Measurements from ENCODE around the gene CNTD1.
A peak's percentile ranks its signal among the peaks of the same experiment; 100 is the strongest.
"Not testable (repeated sequence)": the region's sequence is repeated elsewhere in the genome, so short reads cannot be mapped to it uniquely, and the experiment has no call there.

CNTD1 gene

DNA sequence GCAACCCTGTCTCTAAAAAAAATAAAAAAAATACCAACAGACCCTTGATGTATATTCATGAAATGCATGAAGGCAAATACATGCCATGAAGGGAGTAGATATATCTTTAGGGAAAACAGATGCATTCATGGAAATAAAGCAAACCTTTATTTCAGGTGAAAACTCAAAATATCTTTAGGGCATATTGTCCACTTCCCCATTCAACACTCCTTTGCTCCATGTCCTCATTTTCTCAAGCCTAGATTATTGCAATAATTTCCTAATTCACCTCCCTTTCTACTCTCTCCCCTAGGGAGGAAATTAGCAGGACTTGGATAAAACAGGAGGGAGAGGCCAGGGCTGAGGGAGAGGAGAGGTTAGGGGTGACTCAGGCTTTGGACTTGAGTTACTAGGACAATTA is 31.1 kb upstream of the CNTD1 start:
- no peaks in the 10 kb centered on the region for H3K9me3 ChIP-seq (ENCODE audit: insufficient read depth, low read depth, low read length)
- no peaks in the 10 kb centered on the region for H3K27me3 ChIP-seq (ENCODE audit: insufficient read depth, low read length, poor library complexity, severe bottlenecking)
- H3K79me2 ChIP-seq (ENCODE audit: insufficient read depth, low read length), result no peaks in the 10 kb centered on the region
- no peaks in the 10 kb centered on the region for H3K9me2 ChIP-seq (replicated peaks; ENCODE audit: low read depth, low read length)
- TF ChIP-seq EZH2phosphoT487 (IDR thresholded peaks at IDR 0.05; ENCODE audit: borderline replicate concordance), result no peak
- TF ChIP-seq, protein P1, sequence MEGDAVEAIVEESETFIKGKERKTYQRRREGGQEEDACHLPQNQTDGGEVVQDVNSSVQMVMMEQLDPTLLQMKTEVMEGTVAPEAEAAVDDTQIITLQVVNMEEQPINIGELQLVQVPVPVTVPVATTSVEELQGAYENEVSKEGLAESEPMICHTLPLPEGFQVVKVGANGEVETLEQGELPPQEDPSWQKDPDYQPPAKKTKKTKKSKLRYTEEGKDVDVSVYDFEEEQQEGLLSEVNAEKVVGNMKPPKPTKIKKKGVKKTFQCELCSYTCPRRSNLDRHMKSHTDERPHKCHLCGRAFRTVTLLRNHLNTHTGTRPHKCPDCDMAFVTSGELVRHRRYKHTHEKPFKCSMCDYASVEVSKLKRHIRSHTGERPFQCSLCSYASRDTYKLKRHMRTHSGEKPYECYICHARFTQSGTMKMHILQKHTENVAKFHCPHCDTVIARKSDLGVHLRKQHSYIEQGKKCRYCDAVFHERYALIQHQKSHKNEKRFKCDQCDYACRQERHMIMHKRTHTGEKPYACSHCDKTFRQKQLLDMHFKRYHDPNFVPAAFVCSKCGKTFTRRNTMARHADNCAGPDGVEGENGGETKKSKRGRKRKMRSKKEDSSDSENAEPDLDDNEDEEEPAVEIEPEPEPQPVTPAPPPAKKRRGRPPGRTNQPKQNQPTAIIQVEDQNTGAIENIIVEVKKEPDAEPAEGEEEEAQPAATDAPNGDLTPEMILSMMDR (conservative IDR thresholded peaks at IDR 0.05; ENCODE audit: low read length), result no peak
- H3K9ac ChIP-seq (ENCODE audit: low read depth, low read length, poor library complexity, severe bottlenecking), result no peak overlapping the region
- H4K20me1 ChIP-seq (ENCODE audit: insufficient read depth, low read length, poor library complexity, severe bottlenecking), result no peaks in the 10 kb centered on the region
- no peak overlapping the region for H2AFZ ChIP-seq (ENCODE audit: low read length)
- no peaks in the 10 kb centered on the region for H3F3A ChIP-seq (ENCODE audit: low read depth)
- H3K4me1 ChIP-seq (ENCODE audit: insufficient read depth, low read length, poor library complexity, severe bottlenecking), result peaks cover 3% of the 10 kb centered on the region
- H3K4me2 ChIP-seq (ENCODE audit: low read depth, low read length, poor library complexity, severe bottlenecking), result no peak overlapping the region
- H3K4me3 ChIP-seq (ENCODE audit: low read length, poor library complexity, severe bottlenecking), result no peak overlapping the region
- H3K36me3 ChIP-seq (ENCODE audit: insufficient read depth, low read length), result no peaks in the 10 kb centered on the region

DNA sequence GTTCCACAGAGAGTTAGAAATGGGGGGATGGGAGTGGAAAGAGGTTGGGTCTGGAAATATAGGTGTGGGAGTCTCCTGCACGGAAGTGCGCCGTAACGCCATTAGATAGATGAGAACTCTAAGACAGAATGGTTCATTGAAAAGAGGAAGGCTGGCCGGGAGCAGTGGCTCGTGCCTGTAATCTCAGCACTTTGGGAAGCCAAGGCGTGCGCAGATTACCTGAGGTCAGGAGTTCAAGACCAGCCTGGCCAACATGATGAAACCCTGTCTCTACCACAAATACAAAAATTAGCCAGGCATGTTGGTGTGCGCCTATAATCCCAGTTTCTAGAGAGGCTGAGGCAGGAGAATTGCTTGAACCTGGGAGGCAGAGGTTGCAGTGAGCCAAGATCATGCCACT is 30.7 kb upstream of the CNTD1 start:
- H3K79me2 ChIP-seq (ENCODE audit: insufficient read depth, low read length); H3K27me3 ChIP-seq (ENCODE audit: insufficient read depth, low read length, poor library complexity, severe bottlenecking); H3K9me2 ChIP-seq (replicated peaks; ENCODE audit: low read depth, low read length); H3K9ac ChIP-seq (ENCODE audit: low read depth, low read length, poor library complexity, severe bottlenecking); H2AFZ ChIP-seq (ENCODE audit: low read length); H3K4me3 ChIP-seq (ENCODE audit: low read length, poor library complexity, severe bottlenecking); H3K4me2 ChIP-seq (ENCODE audit: low read depth, low read length, poor library complexity, severe bottlenecking); H4K20me1 ChIP-seq (ENCODE audit: insufficient read depth, low read length, poor library complexity, severe bottlenecking); H3K4me1 ChIP-seq (ENCODE audit: insufficient read depth, low read length, poor library complexity, severe bottlenecking); H3K9me3 ChIP-seq (ENCODE audit: insufficient read depth, low read depth, low read length); H3F3A ChIP-seq (ENCODE audit: low read depth); H3K36me3 ChIP-seq (ENCODE audit: insufficient read depth, low read length): not testable (repeated sequence)

DNA sequence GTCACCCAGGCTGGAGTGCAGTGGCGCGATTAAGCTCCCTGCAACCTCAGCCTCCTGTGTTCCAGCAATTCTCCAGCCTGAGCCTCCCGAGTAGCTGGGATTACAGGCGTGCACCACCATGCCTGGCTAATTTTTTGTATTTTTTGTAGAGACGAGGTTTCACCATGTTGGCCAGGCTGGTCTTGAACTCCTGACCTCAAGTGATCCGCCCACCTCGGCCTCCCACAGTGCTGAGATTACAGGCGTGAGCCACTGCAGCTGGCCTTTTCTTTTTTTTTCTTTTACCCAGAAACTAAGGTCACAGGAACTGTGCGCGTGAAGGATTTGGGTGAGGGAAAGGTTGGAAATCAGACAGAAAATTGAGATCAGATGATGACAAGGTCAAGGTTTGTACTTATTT is 28.7 kb upstream of the CNTD1 start:
- H2AFZ ChIP-seq (ENCODE audit: low read length); H3K36me3 ChIP-seq (ENCODE audit: insufficient read depth, low read length); H3K9me3 ChIP-seq (ENCODE audit: insufficient read depth, low read depth, low read length): not testable (repeated sequence)

DNA sequence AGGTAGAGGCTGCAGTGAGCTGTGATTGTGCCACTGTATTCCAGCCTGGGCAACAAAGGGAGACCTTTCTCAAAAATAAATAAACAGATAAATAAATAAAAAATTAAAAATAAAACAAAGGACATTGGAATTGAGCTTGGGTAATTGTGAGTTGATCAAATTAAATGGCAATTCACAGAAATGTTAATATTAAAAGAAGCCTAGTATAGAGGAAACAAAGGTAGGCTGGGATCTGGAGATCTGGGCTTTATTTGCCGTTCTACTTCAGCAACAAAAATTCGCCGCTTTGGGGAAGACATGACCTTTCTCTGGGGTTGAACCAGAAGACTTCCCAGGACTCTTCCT is 25.7 kb upstream of the CNTD1 start:
- Histone ChIP-seq H3K4me1 (ENCODE audit: insufficient read depth, low read length, poor library complexity, severe bottlenecking) (peaks cover 15% of the 10 kb centered on the region), H2AFZ (ENCODE audit: low read length) (peak overlapping the region; percentile 95), H3K27me3 (ENCODE audit: insufficient read depth, low read length, poor library complexity, severe bottlenecking) (no peaks in the 10 kb centered on the region), H3K79me2 (ENCODE audit: insufficient read depth, low read length) (peaks cover 19% of the 10 kb centered on the region), H3K36me3 (ENCODE audit: insufficient read depth, low read length) (peaks cover 5% of the 10 kb centered on the region; the same call in 1 of the 2 replicates), H3K4me3 (ENCODE audit: low read length, poor library complexity, severe bottlenecking) (peak overlapping the region; percentile 93), H3K9me3 (ENCODE audit: insufficient read depth, low read depth, low read length) (no peaks in the 10 kb centered on the region), H3K9ac (ENCODE audit: low read depth, low read length, poor library complexity, severe bottlenecking) (peak overlapping the region; percentile 90), H3K4me2 (ENCODE audit: low read depth, low read length, poor library complexity, severe bottlenecking) (peak overlapping the region; percentile 97), H3K9me2 (replicated peaks; ENCODE audit: low read depth, low read length) (no peaks in the 10 kb centered on the region), H4K20me1 (ENCODE audit: insufficient read depth, low read length, poor library complexity, severe bottlenecking) (no peaks in the 10 kb centered on the region), H3F3A (ENCODE audit: low read depth) (no peaks in the 10 kb centered on the region)
- TF ChIP-seq, protein P1 (conservative IDR thresholded peaks at IDR 0.05; ENCODE audit: low read length), result no peak
- TF ChIP-seq EZH2phosphoT487 (IDR thresholded peaks at IDR 0.05; ENCODE audit: borderline replicate concordance), result no peak

More for the DNA sequence above, 28.7 kb upstream of the CNTD1 start:
- H4K20me1 ChIP-seq (ENCODE audit: insufficient read depth, low read length, poor library complexity, severe bottlenecking); H3K9ac ChIP-seq (ENCODE audit: low read depth, low read length, poor library complexity, severe bottlenecking); H3K9me2 ChIP-seq (replicated peaks; ENCODE audit: low read depth, low read length); H3K4me2 ChIP-seq (ENCODE audit: low read depth, low read length, poor library complexity, severe bottlenecking); H3F3A ChIP-seq (ENCODE audit: low read depth); H3K27me3 ChIP-seq (ENCODE audit: insufficient read depth, low read length, poor library complexity, severe bottlenecking); H3K4me3 ChIP-seq (ENCODE audit: low read length, poor library complexity, severe bottlenecking): not testable (repeated sequence)
- Histone ChIP-seq H3K79me2 (ENCODE audit: insufficient read depth, low read length) (peaks cover 16% of the 10 kb centered on the region), H3K4me1 (ENCODE audit: insufficient read depth, low read length, poor library complexity, severe bottlenecking) (peaks cover 15% of the 10 kb centered on the region)

All from Loucy (cell line).